ENCODE measurements around the gene ADGRF1. TPM values are rescaled to one million over a fixed set of nuclear protein-coding genes. Genes with fewer than 3 reads are reported as not detected.

ADGRF1 gene
- total RNA-seq, 2 donors from 2014 or later = 5.6 to 11.5 TPM

- Histone ChIP-seq H3K27ac (no peak overlapping the region), H3K9me3 (no peaks in the 10 kb centered on the region), H3K36me3 (no peaks in the 10 kb centered on the region), H3K27me3 (replicated peaks; ENCODE audit: insufficient read depth) (no peaks in the 10 kb centered on the region), H3K4me1 (replicated peaks) (no peaks in the 10 kb centered on the region), H3K4me3 (no peak overlapping the region)
- intact Hi-C loops (cut with DNase I) = no loop called here
- TF ChIP-seq CTCF (IDR thresholded peaks at IDR 0.05) (no peak), POLR2AphosphoS5 (IDR thresholded peaks at IDR 0.05) (peak; percentile 72)
- peak; percentile 65 for DNase-seq (ENCODE audit: low spot score)
- WGBS = 0% methylated on average over 3 of the region's 3 CpGs
Observed at GRCh38 chr6:47083586-47084047, 41.5 kb upstream of the ADGRF1 start.

- WGBS = 93% methylated on average over 5 of the region's 5 CpGs
Observed at GRCh38 chr6:47080083-47080596, 38.0 kb upstream of the ADGRF1 start.

GRCh38 chr6:47079638-47080037 is 37.5 kb upstream of the ADGRF1 start:
- Histone ChIP-seq H3K36me3 (no peaks in the 10 kb centered on the region), H3K4me3 (no peak overlapping the region), H3K27ac (no peak overlapping the region), H3K9me3 (no peaks in the 10 kb centered on the region), H3K4me1 (replicated peaks) (no peaks in the 10 kb centered on the region), H3K27me3 (replicated peaks; ENCODE audit: insufficient read depth) (no peaks in the 10 kb centered on the region)
- DNase-seq (ENCODE audit: low spot score) = no peak
- intact Hi-C loops (cut with DNase I) = no loop called here
- 94% methylated on average over 7 of the region's 7 CpGs for WGBS
- no peak for TF ChIP-seq CTCF (IDR thresholded peaks at IDR 0.05)
- TF ChIP-seq POLR2AphosphoS5 (IDR thresholded peaks at IDR 0.05) = no peak
- TF ChIP-seq POLR2A (IDR thresholded peaks at IDR 0.05) = no peak

More at GRCh38 chr6:47080083-47080596, 38.0 kb upstream of the ADGRF1 start:
- Histone ChIP-seq H3K4me3 (no peak overlapping the region), H3K27me3 (replicated peaks; ENCODE audit: insufficient read depth) (no peaks in the 10 kb centered on the region), H3K27ac (no peak overlapping the region), H3K9me3 (no peaks in the 10 kb centered on the region), H3K36me3 (no peaks in the 10 kb centered on the region), H3K4me1 (replicated peaks) (no peaks in the 10 kb centered on the region)
- DNase-seq (ENCODE audit: low spot score) = no peak
- TF ChIP-seq POLR2A (IDR thresholded peaks at IDR 0.05) (no peak), POLR2AphosphoS5 (IDR thresholded peaks at IDR 0.05) (no peak), CTCF (IDR thresholded peaks at IDR 0.05) (no peak)
- intact Hi-C loops (cut with DNase I) = no loop called here

GRCh38 chr6:47078991-47079390 is 36.9 kb upstream of the ADGRF1 start:
- H3K4me3 ChIP-seq = no peak overlapping the region
- no peak for TF ChIP-seq POLR2A (IDR thresholded peaks at IDR 0.05)
- H3K27me3 ChIP-seq (replicated peaks; ENCODE audit: insufficient read depth) = no peaks in the 10 kb centered on the region
- no peaks in the 10 kb centered on the region for H3K4me1 ChIP-seq (replicated peaks)
- no peak overlapping the region for H3K27ac ChIP-seq
- H3K36me3 ChIP-seq = no peaks in the 10 kb centered on the region
- WGBS = 79% methylated on average over 6 of the region's 6 CpGs
- H3K9me3 ChIP-seq = no peaks in the 10 kb centered on the region
- no peak for DNase-seq (ENCODE audit: low spot score)
- intact Hi-C loops (cut with DNase I) = no loop called here

GRCh38 chr6:47076422-47077344 is 34.6 kb upstream of the ADGRF1 start:
- intact Hi-C loops (cut with DNase I) = no loop called here
- no peaks in the 10 kb centered on the region for H3K27me3 ChIP-seq (replicated peaks; ENCODE audit: insufficient read depth)
- DNase-seq (ENCODE audit: low spot score) = peak; percentile 36
- no peaks in the 10 kb centered on the region for H3K4me1 ChIP-seq (replicated peaks)
- H3K36me3 ChIP-seq = no peaks in the 10 kb centered on the region
- H3K4me3 ChIP-seq = no peak overlapping the region
- WGBS = 33% methylated on average over 9 of the region's 9 CpGs
- no peak overlapping the region for H3K27ac ChIP-seq
- no peak for TF ChIP-seq POLR2AphosphoS5 (IDR thresholded peaks at IDR 0.05)
- TF ChIP-seq CTCF (IDR thresholded peaks at IDR 0.05) = no peak
- TF ChIP-seq POLR2A (IDR thresholded peaks at IDR 0.05) = no peak
- no peaks in the 10 kb centered on the region for H3K9me3 ChIP-seq

Data from prostate gland (tissue), 2 donors.